ENCODE results near the gene RPS28.

- TF ChIP-seq, protein P1, sequence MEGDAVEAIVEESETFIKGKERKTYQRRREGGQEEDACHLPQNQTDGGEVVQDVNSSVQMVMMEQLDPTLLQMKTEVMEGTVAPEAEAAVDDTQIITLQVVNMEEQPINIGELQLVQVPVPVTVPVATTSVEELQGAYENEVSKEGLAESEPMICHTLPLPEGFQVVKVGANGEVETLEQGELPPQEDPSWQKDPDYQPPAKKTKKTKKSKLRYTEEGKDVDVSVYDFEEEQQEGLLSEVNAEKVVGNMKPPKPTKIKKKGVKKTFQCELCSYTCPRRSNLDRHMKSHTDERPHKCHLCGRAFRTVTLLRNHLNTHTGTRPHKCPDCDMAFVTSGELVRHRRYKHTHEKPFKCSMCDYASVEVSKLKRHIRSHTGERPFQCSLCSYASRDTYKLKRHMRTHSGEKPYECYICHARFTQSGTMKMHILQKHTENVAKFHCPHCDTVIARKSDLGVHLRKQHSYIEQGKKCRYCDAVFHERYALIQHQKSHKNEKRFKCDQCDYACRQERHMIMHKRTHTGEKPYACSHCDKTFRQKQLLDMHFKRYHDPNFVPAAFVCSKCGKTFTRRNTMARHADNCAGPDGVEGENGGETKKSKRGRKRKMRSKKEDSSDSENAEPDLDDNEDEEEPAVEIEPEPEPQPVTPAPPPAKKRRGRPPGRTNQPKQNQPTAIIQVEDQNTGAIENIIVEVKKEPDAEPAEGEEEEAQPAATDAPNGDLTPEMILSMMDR (IDR thresholded peaks at IDR 0.05; ENCODE audit: poor library complexity): no peak
- TF ChIP-seq EZH2phosphoT487 (IDR thresholded peaks at IDR 0.05; ENCODE audit: low read depth, severe bottlenecking, unreplicated experiment): no peak
These were observed 3.1 kb downstream of the RPS28 start for GRCh38 chr19:8324186-8325050.

Data from hepatocyte (in vitro differentiated cells).